T-helper 1 cell (primary cell): ENCODE results near the gene TMEM244.
"Not testable (repeated sequence)": the region's sequence is repeated elsewhere in the genome, so short reads cannot be mapped to it uniquely, and the experiment has no call there.

ENCODE experiments used
- DNase-seq, 5 donors: peaks; one replicate each; pipeline ENCODE4 v3.0.0-alpha.2; 2012 to 2020

TMEM244 gene

DNA sequence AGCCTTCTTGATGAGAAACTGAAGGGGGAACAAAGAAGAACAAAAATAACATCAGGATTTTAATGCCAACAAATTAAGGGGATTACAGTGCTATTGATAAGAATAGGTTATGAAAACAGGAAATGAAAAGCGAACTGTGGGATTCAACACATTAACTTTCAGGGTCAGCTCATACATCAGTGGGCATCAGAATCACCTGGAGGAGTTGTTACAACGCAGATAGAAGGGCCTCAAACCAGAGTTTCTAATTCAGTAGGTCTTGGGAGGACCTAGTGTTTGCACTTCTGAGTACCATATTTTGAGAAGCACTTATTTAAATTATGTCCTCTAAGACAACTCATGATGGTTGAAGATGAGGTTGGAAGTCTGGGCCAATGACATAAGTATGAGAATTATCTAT is 5.6 kb upstream of the TMEM244 start:
- no peak for DNase-seq

GRCh38 chr6:129866256-129866655 is 5.1 kb upstream of the TMEM244 start:
- no peak for DNase-seq

GRCh38 chr6:129865013-129865412 is 3.9 kb upstream of the TMEM244 start:
- no peak for DNase-seq

DNA sequence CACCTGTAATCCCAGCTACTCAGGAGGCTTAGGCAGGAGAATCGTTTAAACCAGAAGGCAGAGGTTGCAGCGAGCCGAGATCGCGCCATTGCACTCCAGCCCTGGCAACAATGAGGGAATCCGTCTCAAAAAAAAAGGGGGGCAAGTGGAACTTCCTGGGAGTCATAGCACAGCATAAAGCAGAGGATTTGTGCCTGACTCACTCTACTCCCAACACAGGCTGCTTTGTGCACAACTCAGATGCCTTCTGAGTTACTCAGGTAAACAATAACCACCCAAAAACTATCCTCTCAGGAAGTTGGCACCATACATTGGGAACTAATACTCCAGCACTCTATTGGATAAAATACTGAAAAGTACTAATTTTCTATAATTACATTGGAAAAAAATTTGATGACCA is 2.5 kb upstream of the TMEM244 start:
- no peak for DNase-seq

DNA sequence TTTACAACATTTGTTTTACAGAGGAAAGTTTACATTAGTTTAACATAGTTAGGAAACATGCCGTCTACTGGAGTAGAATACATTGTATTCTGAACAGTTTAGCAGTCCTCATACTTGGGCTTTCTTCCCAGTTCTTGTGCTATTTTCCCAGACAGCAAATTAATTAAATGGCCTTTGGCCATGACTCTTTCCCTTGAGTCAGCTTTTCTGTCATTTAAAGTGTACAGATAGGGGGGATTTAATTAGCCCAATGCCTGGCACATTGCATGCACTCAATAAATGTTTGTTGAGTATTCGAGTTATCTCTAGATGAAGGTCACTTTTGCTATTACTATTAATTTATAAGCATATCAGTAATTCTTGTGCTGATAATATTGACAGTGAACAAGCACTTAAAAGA is 1.6 kb downstream of the TMEM244 start:
- no peak for DNase-seq

- no peak for DNase-seq
Observed at GRCh38 chr6:129857838-129858237, 3.3 kb downstream of the TMEM244 start.

GRCh38 chr6:129853996-129854711 is 7.0 kb downstream of the TMEM244 start:
- no peak for DNase-seq

DNA sequence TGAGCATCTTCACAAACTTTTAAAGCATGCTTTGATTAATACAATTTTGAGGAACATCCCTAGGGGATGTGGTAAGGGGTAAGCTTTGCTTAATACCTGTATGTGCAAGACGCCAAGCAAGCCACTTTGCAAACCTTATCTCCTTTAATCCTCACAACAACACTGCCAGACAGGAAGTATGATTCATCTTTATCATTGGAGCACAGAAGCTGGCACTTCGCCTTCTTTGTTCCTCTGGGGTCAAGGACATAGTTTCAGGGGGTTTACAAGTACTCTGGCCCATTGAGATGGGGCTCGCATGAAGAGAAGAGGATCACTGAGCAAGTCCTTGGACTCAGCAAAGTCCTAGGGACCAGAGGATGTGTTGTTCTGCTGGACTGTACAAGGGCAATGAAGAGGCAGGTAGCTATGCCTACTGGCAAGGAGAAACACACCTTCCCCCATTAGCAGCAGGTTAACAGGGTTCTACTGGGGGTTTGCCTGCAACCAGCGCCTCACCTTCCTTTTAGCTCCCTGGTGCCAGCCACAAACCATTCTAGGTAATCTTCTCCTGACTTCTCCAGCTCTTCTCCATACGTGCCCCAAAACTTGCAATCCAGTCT is 8.8 kb downstream of the TMEM244 start:
- DNase-seq: no peak

DNA sequence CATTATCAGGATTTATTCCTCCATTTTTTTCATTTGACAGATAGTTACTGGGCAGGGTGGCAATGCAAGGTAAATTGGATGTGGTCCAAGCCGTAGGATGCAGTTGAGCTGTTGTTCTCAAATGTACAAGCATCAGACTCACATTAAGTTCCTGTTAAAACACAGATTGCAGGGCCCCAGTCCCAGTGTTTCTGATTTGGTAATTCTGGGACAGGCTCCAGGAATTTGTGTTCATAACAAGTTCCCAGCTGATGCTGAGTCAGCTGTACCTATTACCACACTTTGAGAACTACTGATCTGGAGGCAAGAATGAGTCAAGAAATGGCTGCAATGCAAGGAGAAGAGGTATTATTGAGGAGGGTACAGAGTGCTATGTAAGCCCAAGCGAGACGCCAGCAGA is 11.7 kb downstream of the TMEM244 start:
- no peak for DNase-seq

GRCh38 chr6:129846761-129847160 is 14.4 kb downstream of the TMEM244 start:
- DNase-seq: no peak

DNA sequence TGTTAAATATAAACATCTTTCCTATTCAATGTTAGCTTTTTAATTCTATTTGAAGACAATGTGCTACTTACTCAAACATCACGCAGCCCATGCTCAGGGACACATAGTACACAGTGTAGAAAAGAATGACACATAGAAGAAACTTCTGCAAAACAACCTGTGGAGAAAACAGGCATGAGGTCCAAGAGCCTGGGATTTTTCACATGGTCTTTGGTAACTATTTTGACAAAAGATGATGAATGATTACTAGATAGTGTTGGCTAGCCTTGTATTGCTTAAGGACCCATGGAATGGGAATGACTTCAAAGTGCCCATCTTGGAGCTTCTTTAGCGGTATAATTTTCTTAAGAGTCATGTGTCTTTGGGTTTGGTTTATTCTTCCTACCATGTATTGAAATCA is 15.4 kb downstream of the TMEM244 start:
- no peak for DNase-seq

DNA sequence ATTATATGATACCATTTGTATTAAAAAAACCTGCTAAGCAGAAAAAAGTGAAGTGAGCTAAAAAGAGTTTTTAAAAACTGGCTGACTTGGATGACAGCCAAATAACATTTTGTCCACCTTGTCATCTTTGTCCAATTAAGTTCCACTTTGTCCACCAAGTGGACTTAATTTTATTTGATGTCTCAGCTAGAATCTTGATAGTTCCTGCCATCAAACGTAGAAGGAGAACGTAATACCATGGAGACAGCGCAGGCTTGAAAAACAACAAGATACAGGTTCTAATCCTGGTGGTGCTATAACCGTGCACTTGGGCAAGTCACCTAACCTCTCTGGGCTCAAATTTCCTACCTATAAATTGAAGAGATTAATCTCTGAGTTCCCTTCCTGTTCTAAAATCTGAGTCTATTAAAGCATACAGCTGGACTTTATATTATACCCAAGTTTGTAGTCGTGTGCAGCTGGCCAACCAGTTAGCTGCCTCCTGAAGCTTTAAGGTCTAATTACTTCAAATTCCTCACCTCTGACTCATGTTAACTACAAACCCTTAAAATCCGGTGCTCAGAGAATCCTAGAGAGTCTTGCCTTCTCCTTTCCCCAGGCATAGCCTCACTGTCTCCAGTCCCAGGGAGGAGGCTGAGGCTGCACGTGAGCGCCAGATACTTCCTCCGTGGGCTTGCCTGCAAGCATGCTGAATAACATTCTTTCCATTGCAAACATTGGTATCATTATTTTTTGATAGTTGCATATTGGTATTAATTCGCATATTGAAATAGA is 16.8 kb downstream of the TMEM244 start:
- DNase-seq: no peak

- DNase-seq: no peak
Observed at GRCh38 chr6:129843573-129843972, 17.5 kb downstream of the TMEM244 start.

GRCh38 chr6:129842881-129843409 is 18.2 kb downstream of the TMEM244 start:
- DNase-seq: no peak

DNA sequence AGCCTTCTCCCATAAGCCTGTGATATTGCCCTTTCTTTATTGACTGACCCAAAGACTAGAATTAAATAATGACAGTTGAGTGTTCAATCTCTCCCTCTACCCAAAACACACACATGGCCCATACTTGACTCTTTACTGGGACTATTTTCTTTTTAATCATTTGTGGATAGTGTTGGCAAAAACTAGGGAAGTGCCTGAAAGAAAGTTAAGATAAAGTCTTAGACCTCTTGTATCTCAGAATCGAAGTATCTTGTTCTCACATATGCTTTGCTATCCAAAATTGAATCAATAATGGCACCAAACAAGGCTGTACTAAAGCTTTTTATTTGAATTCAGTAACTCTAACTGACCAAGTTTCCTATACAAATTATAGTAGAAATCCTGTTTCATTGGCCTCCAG is 19.0 kb downstream of the TMEM244 start:
- no peak for DNase-seq

GRCh38 chr6:129839562-129839961 is 21.6 kb downstream of the TMEM244 start:
- not testable (repeated sequence) for DNase-seq

- no peak for DNase-seq
Observed at GRCh38 chr6:129835691-129836090, 25.4 kb downstream of the TMEM244 start.

- no peak for DNase-seq
Observed at GRCh38 chr6:129832299-129832698, 28.8 kb downstream of the TMEM244 start.

GRCh38 chr6:129828229-129828628 is 32.9 kb downstream of the TMEM244 start:
- DNase-seq: no peak

- peak in 1 of 5 donors; percentile 41 for DNase-seq
Observed at GRCh38 chr6:129818251-129818650, 42.9 kb downstream of the TMEM244 start.

GRCh38 chr6:129817821-129818220 is 43.3 kb downstream of the TMEM244 start:
- DNase-seq: no peak

DNA sequence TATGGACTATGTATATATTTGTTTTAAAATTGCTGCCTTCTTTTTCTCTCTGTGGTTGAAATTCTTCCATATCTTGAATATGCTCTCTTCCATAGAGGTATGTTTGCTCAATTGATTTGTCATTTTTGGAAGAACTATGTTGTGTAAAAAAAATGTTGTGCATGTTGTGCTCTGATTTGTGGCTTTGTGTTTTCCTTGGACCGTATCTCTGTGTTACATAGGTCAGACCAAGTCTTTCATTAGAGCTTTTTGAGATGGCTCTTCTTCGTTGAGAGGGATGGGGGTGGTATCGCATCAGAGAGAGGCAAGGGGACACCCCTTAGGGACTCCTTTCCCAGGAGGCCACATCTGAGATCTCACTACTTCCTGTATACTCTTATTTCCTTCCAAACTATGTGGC is 43.8 kb downstream of the TMEM244 start:
- no peak for DNase-seq

DNA sequence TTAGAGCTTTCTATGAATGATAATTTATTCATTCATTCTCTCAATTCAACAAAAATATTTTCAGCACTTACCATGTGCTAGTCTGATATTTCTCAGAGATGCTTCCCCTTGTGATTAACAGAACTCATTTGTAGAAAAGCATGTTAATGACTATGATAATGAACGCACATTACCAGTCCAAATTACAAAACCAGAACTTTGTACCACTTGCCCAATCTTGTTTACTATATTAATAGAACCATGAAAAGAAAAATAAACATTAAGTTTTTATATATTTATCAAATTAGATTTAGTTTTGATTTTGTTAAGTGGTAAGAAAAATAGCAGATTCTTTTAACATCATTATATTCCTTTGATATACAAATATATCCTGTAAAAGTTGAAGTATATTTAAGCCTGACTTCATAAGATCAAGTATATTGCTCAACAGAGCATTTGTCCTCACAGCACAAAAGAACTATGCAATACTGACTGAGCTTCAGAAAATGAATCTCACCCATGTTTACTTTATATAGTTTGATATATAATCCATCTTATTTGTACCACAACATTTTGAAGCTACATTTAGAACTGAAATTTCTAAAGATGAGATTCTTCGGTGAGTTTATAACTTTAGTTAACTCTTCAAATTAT is 48.9 kb downstream of the TMEM244 start:
- no peak for DNase-seq
